H1 (cell line): ENCODE results near the gene MLPH. TPM values are rescaled to one million over a fixed set of nuclear protein-coding genes. Genes with fewer than 3 reads are reported as not detected.
A peak's percentile ranks its signal among the peaks of the same experiment; 100 is the strongest.

Experiments
- CTCF ChIA-PET: fragments of 300-600 bp; sonication (Branson Sonifier 250); formaldehyde crosslinking; loops from one replicate; lab custom pipeline; 2021; ENCODE audit not compliant: partially characterized antibody; lab: Charles Lee
- POLR2A ChIA-PET: fragments of 300-600 bp; sonication (Branson Sonifier 250); formaldehyde crosslinking; loops from one replicate; lab custom pipeline; 2021; ENCODE audit warnings: inconsistent platforms; ENCODE audit not compliant: partially characterized antibody; lab: Charles Lee
- DNase-seq, 2 experiments: peaks; one replicate each; pipeline versions ENCODE4 v3.0.0 to v3.0.0-alpha.2; 2010 to 2022; ENCODE audit warnings: low spot score in 2 of 2, low read depth in 1 of 2, mixed read lengths in 1 of 2
- FAIRE-seq: peaks from 2 replicates; lab custom pipeline; 2011; peaks lifted over from hg19 to GRCh38; lab: Jason Lieb, UNC
- H2AFZ ChIP-seq: 2 replicates; pipeline ENCODE4 v1.8.1; 2012; ENCODE audit warnings: low read length, inconsistent platforms
- H2AK5ac ChIP-seq: 2 replicates; pipeline ENCODE4 v1.6.1; 2013; ENCODE audit warnings: low read depth, low read length
- H2BK120ac ChIP-seq: replicated peaks from 2 replicates; pipeline ENCODE3; 2013; ENCODE audit warnings: low read depth, low read length, inconsistent platforms
- H2BK12ac ChIP-seq: 2 replicates; pipeline ENCODE4 v1.6.1; 2013; ENCODE audit warnings: low read depth, low read length
- H2BK15ac ChIP-seq: 2 replicates; pipeline ENCODE4 v1.6.1; 2013; ENCODE audit warnings: low read length
- H2BK20ac ChIP-seq: 2 replicates; pipeline ENCODE4 v1.6.1; 2013; ENCODE audit warnings: low read length
- H2BK5ac ChIP-seq: 2 replicates; pipeline ENCODE4 v1.6.1; 2013; ENCODE audit warnings: low read depth, low read length
- H3K14ac ChIP-seq: 2 replicates; pipeline ENCODE4 v1.6.1; 2013; ENCODE audit warnings: inconsistent platforms; ENCODE audit not compliant: insufficient read length
- H3K18ac ChIP-seq: 2 replicates; pipeline ENCODE4 v1.6.1; 2013; ENCODE audit warnings: low read length; ENCODE audit errors: extremely low read depth
- H3K23ac ChIP-seq: 2 replicates; pipeline ENCODE4 v1.6.1; 2013; ENCODE audit warnings: inconsistent platforms; ENCODE audit not compliant: insufficient read length
- H3K23me2 ChIP-seq: 2 replicates; pipeline ENCODE4 v1.6.1; 2013; ENCODE audit warnings: low read depth, low read length
- H3K27ac ChIP-seq: 2 replicates; pipeline ENCODE4 v1.6.1; 2011; ENCODE audit warnings: low read depth, low read length, inconsistent platforms
- H3K27me3 ChIP-seq, 4 experiments: replicated peaks in 1 of 4; 1 replicate in 1 of 4; 2 replicates in 3 of 4; pipeline versions ENCODE4 v1.6.1 to v1.8.1; 2011 to 2013; ENCODE audit warnings: low read length in 3 of 4, mild to moderate bottlenecking in 3 of 4, inconsistent platforms in 2 of 4, mixed read lengths in 2 of 4, moderate library complexity in 1 of 4; ENCODE audit not compliant: control insufficient read depth in 3 of 4, insufficient read depth in 3 of 4; ENCODE audit errors: extremely low read depth in 1 of 4
- H3K36me3 ChIP-seq, 4 experiments: 2 replicates each; pipeline versions ENCODE4 v1.6.1 to v1.8.1; 2011 to 2013; ENCODE audit warnings: mild to moderate bottlenecking in 4 of 4, low read length in 3 of 4, moderate library complexity in 2 of 4, control low read depth in 1 of 4, inconsistent platforms in 1 of 4; ENCODE audit not compliant: insufficient read depth in 4 of 4, control insufficient read depth in 2 of 4
- H3K4ac ChIP-seq: replicated peaks from 2 replicates; pipeline ENCODE3; 2013; ENCODE audit warnings: low read length, low read depth, mixed read lengths, inconsistent platforms; ENCODE audit not compliant: insufficient read length
- H3K4me1 ChIP-seq, 4 experiments: replicated peaks in 1 of 4; 1 replicate in 1 of 4; 2 replicates in 3 of 4; pipeline versions ENCODE4 v1.6.1 to v1.8.1; 2011 to 2013; ENCODE audit warnings: low read length in 3 of 4, inconsistent platforms in 2 of 4, mixed read lengths in 1 of 4; ENCODE audit not compliant: insufficient read depth in 4 of 4, control insufficient read depth in 3 of 4
- H3K4me2 ChIP-seq, 2 experiments: 2 replicates each; pipeline versions ENCODE4 v1.6.1 to v1.8.1; 2011 to 2013; ENCODE audit warnings: low read depth in 2 of 2, low read length in 2 of 2, control low read depth in 1 of 2, inconsistent platforms in 1 of 2, mild to moderate bottlenecking in 1 of 2; ENCODE audit not compliant: insufficient read depth in 1 of 2
- H3K4me3 ChIP-seq, 4 experiments: fragments of 200-600, 300-600 bp in 1 of 4; sonication (generic), shearing (Covaris generic), sonication (Bioruptor Twin) in 1 of 4; 2 replicates each; pipeline versions ENCODE4 v1.5.1 to v1.8.1; 2011 to 2016; ENCODE audit warnings: low read length in 4 of 4, low read depth in 3 of 4, control low read depth in 2 of 4, inconsistent platforms in 2 of 4, mild to moderate bottlenecking in 2 of 4, mixed read lengths in 1 of 4, moderate library complexity in 1 of 4; ENCODE audit not compliant: insufficient read depth in 2 of 4; ENCODE audit errors: extremely low read depth in 1 of 4
- H3K56ac ChIP-seq: replicated peaks from 2 replicates; pipeline ENCODE3; 2013; ENCODE audit warnings: low read depth, mild to moderate bottlenecking, mixed read lengths, low read length, inconsistent platforms; ENCODE audit not compliant: insufficient read length
- H3K79me1 ChIP-seq: 2 replicates; pipeline ENCODE4 v1.6.1; 2013; ENCODE audit warnings: low read depth, low read length, control low read depth
- H3K79me2 ChIP-seq, 2 experiments: 2 replicates each; pipeline versions ENCODE4 v1.6.1 to v1.8.1; 2012 to 2013; ENCODE audit warnings: low read length in 2 of 2, mild to moderate bottlenecking in 2 of 2, inconsistent platforms in 1 of 2; ENCODE audit not compliant: insufficient read depth in 2 of 2, control insufficient read depth in 1 of 2
- H3K9ac ChIP-seq, 4 experiments: replicated peaks in 1 of 4; 1 replicate in 1 of 4; 2 replicates in 3 of 4; pipeline versions ENCODE4 v1.6.1 to v1.8.1; 2011 to 2013; ENCODE audit warnings: low read depth in 3 of 4, low read length in 3 of 4, control low read depth in 2 of 4, mild to moderate bottlenecking in 2 of 4, moderate library complexity in 2 of 4, inconsistent platforms in 1 of 4; ENCODE audit errors: extremely low read depth in 1 of 4
- H3K9me3 ChIP-seq, 2 experiments: 2 replicates each; pipeline versions ENCODE4 v1.6.1 to v1.8.1; 2012 to 2013; ENCODE audit warnings: mild to moderate bottlenecking in 2 of 2, moderate library complexity in 2 of 2, control low read depth in 1 of 2, inconsistent platforms in 1 of 2, low read depth in 1 of 2, low read length in 1 of 2, mixed read lengths in 1 of 2; ENCODE audit not compliant: insufficient read depth in 2 of 2
- H4K20me1 ChIP-seq, 2 experiments: replicated peaks in 1 of 2; 2 replicates each; pipeline versions ENCODE3 to v1.8.1; 2011 to 2013; ENCODE audit warnings: inconsistent platforms in 2 of 2, low read length in 2 of 2, mild to moderate bottlenecking in 1 of 2; ENCODE audit not compliant: insufficient read depth in 2 of 2, control insufficient read depth in 1 of 2
- H4K5ac ChIP-seq: 2 replicates; pipeline ENCODE4 v1.6.1; 2013; ENCODE audit warnings: low read length, low read depth, mixed read lengths, inconsistent platforms; ENCODE audit not compliant: insufficient read length
- H4K8ac ChIP-seq: 2 replicates; pipeline ENCODE4 v1.8.0; 2013; ENCODE audit warnings: mild to moderate bottlenecking, moderate library complexity, low read length, inconsistent platforms; ENCODE audit not compliant: insufficient read depth; ENCODE audit errors: extremely low read depth
- H4K91ac ChIP-seq: replicated peaks from 2 replicates; pipeline ENCODE3; 2013; ENCODE audit warnings: low read length, mixed read lengths, inconsistent platforms; ENCODE audit not compliant: insufficient read length
- ATF3 ChIP-seq: IDR thresholded peaks from 2 replicates; pipeline ENCODE4 v1.6.1; 2011; ENCODE audit warnings: low read depth, mild to moderate bottlenecking, low read length; ENCODE audit not compliant: insufficient read depth
- BRCA1 ChIP-seq: IDR thresholded peaks from 2 replicates; pipeline ENCODE4 v1.6.1; 2012; ENCODE audit warnings: low read depth, low read length, improper control_type of control experiment
- SIX5 ChIP-seq: IDR thresholded peaks from 2 replicates; pipeline ENCODE4 v1.6.1; 2011; ENCODE audit warnings: mild to moderate bottlenecking, low read depth, low read length
- WGBS, 2 experiments: shearing (Covaris generic) in 1 of 2; methylation state at CpG; one replicate each; pipeline versions ENCODE4 v1.1.6 to v1.1.7; 2013 to 2015; ENCODE audit warnings: low lambda C conversion rate in 2 of 2, mixed read lengths in 2 of 2, inconsistent platforms in 1 of 2, low coverage in 1 of 2, missing lambda C conversion rate in 1 of 2; ENCODE audit not compliant: insufficient replicate concordance in 2 of 2, insufficient coverage in 1 of 2, insufficient read length in 1 of 2; ENCODE audit errors: extremely low coverage in 1 of 2, missing lambda C conversion rate in 1 of 2; 5-methylcytosine and 5-hydroxymethylcytosine counted together
- polyA plus RNA-seq, 7 experiments: library from polyadenylated mRNA; depleted of rRNA in 3 of 7; stranded (reverse) in 5 of 7; unstranded in 2 of 7; fragments of >200 nt in 5 of 7; fragments of 200-250 nt in 2 of 7; gene quantifications; 1 replicate in 5 of 7; 2 replicates in 1 of 7; 4 replicates in 1 of 7; pipeline versions ENCODE4 v1.2.1 to v1.2.3, GENCODE V29; 2011 to 2013; ENCODE audit warnings: missing spikeins in 2 of 7, mixed read lengths in 2 of 7
- total RNA-seq: library from RNA; stranded (reverse); fragmentation: NEBNext Ultra II Directional; extraction: Animal tissue kit (Norgen Biotek cat#: 25700); gene quantifications from 2 replicates; pipeline ENCODE4 v1.2.1, GENCODE V29; 2021

Gene MLPH
- total and polyA plus RNA-seq, 2 of the 8 experiments (the other 6 are each of a cell fraction or from before 2014, with no cell fraction given) = 12.7 to 17.0 TPM

- Histone ChIP-seq H2BK15ac (no peak overlapping the region), H3K56ac (no peak overlapping the region), H3K14ac (no peak overlapping the region), H4K8ac (no peak overlapping the region), H4K20me1 (no peaks in the 10 kb centered on the region), H3K27me3 (no peaks in the 10 kb centered on the region), H3K79me1 (no peaks in the 10 kb centered on the region), H3K4ac (no peak overlapping the region), H2BK20ac (no peak overlapping the region), H2AK5ac (no peak overlapping the region), H3K36me3 (no peaks in the 10 kb centered on the region), H3K9ac (no peak overlapping the region), H2BK12ac (no peak overlapping the region), H2AFZ (0 out of 2 replicates have a peak overlapping the region, but pooled peaks have one; percentile 8), H3K4me1 (no peaks in the 10 kb centered on the region), H4K5ac (no peak overlapping the region), H2BK5ac (no peak overlapping the region), H3K79me2 (no peaks in the 10 kb centered on the region), H3K23ac (no peak overlapping the region), H4K91ac (no peak overlapping the region), H3K27ac (no peak overlapping the region), H2BK120ac (no peak overlapping the region), H3K4me2 (no peak overlapping the region), H3K18ac (no peak overlapping the region), H3K4me3 (no peak overlapping the region), H3K23me2 (peaks cover 10% of the 10 kb centered on the region; the same call in 1 of the 2 replicates), H3K9me3 (no peaks in the 10 kb centered on the region; a peak in 1 of 4 replicates)
- WGBS, 2 experiments = 86% methylated on average over 3 of the region's 3 CpGs; no CpG with 5 or more reads in 1 of the 2 experiments
- no peak for FAIRE-seq
- CTCF ChIA-PET = interaction anchor here (0.6 to 3.5 kb wide), 5 partner anchors 10 to 298 kb away, joined by 3 to 13 read pairs (median 3); no protein-coding TSS in a partner anchor
- no peak for DNase-seq
- POLR2A ChIA-PET = interaction anchor here (0.8 kb wide), 1 partner anchor 8 kb away, joined by 3 read pairs; no protein-coding TSS in a partner anchor
- TF ChIP-seq SIX5 = no peak
- no peak for TF ChIP-seq ATF3
- TF ChIP-seq BRCA1 = no peak
Measured at GRCh38 chr2:237459741-237460174, 27.3 kb upstream of the MLPH start.
